ENCODE measurements around the gene KISS1R. TPM values are rescaled to one million over a fixed set of nuclear protein-coding genes. Genes with fewer than 3 reads are reported as not detected.

The KISS1R gene
- polyA plus RNA-seq, 1 donor (not counting 4 experiments of a cell fraction or from before 2014, with no cell fraction given): not detected

GRCh38 chr19:873084-873483, 44.0 kb upstream of the KISS1R start:
- dilution Hi-C loops (cut with MboI; ENCODE audit: extremely low pct_ligation_motif_present, low sequenced_read_pairs): no loop called here

GRCh38 chr19:873561-874041, 43.5 kb upstream of the KISS1R start:
- H3K9ac ChIP-seq (ENCODE audit: control insufficient read depth, extremely low read depth, insufficient read depth, low read length): no peak overlapping the region
- H3K9me3 ChIP-seq (ENCODE audit: control insufficient read depth, low read depth, low read length): no peaks in the 10 kb centered on the region
- H3K4me3 ChIP-seq (ENCODE audit: control insufficient read depth in 2 of 3, extremely low read depth in 1 of 3, insufficient read depth in 2 of 3, low read depth in 1 of 3, low read length in 3 of 3): no peak overlapping the region
- peak overlapping the region; percentile 36 for H3K27ac ChIP-seq (ENCODE audit: control insufficient read depth, insufficient read depth, low read length)
- no peaks in the 10 kb centered on the region for H3K27me3 ChIP-seq (ENCODE audit: control insufficient read depth, extremely low read depth, insufficient read depth, low read length)
- no peak for TF ChIP-seq EZH2 (IDR thresholded peaks at IDR 0.05; ENCODE audit: low read length)
- TF ChIP-seq, protein P1, sequence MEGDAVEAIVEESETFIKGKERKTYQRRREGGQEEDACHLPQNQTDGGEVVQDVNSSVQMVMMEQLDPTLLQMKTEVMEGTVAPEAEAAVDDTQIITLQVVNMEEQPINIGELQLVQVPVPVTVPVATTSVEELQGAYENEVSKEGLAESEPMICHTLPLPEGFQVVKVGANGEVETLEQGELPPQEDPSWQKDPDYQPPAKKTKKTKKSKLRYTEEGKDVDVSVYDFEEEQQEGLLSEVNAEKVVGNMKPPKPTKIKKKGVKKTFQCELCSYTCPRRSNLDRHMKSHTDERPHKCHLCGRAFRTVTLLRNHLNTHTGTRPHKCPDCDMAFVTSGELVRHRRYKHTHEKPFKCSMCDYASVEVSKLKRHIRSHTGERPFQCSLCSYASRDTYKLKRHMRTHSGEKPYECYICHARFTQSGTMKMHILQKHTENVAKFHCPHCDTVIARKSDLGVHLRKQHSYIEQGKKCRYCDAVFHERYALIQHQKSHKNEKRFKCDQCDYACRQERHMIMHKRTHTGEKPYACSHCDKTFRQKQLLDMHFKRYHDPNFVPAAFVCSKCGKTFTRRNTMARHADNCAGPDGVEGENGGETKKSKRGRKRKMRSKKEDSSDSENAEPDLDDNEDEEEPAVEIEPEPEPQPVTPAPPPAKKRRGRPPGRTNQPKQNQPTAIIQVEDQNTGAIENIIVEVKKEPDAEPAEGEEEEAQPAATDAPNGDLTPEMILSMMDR (optimal IDR thresholded peaks at IDR 0.05 in 1 of 3, IDR thresholded peaks at IDR 0.05 in 1 of 3, conservative IDR thresholded peaks at IDR 0.05 in 1 of 3; ENCODE audit: extremely low read depth in 1 of 3, insufficient read depth in 2 of 3, low read length in 3 of 3): no peak
- dilution Hi-C loops (cut with MboI; ENCODE audit: extremely low pct_ligation_motif_present, low sequenced_read_pairs): no loop called here
- no peaks in the 10 kb centered on the region for H4K20me1 ChIP-seq (ENCODE audit: control insufficient read depth, extremely low read depth, insufficient read depth, low read length)
- H3K4me1 ChIP-seq (ENCODE audit: control insufficient read depth, extremely low read depth, insufficient read depth, low read length): peaks cover 25% of the 10 kb centered on the region
- DNase-seq (ENCODE audit: low read depth, low spot score) (no peak), FAIRE-seq (no peak)
- no peak overlapping the region for H2AFZ ChIP-seq (ENCODE audit: control insufficient read depth, low read length)
- H3K9me1 ChIP-seq (ENCODE audit: control insufficient read depth, extremely low read depth, insufficient read depth, low read length): no peaks in the 10 kb centered on the region
- no peak overlapping the region for H3K4me2 ChIP-seq (ENCODE audit: control insufficient read depth, extremely low read depth, insufficient read depth, low read depth, low read length)
- no peaks in the 10 kb centered on the region for H3K79me2 ChIP-seq (ENCODE audit: control insufficient read depth, insufficient read depth, low read length)
- H3K36me3 ChIP-seq (ENCODE audit: control insufficient read depth in 2 of 2, extremely low read depth in 1 of 2, insufficient read depth in 2 of 2, low read length in 2 of 2): peaks cover 12 to 25% of the 10 kb centered on the region in 2 experiments

More at GRCh38 chr19:873084-873483, 44.0 kb upstream of the KISS1R start:
- Histone ChIP-seq H3K4me1 (ENCODE audit: control insufficient read depth, extremely low read depth, insufficient read depth, low read length) (peaks cover 25% of the 10 kb centered on the region), H3K79me2 (ENCODE audit: control insufficient read depth, insufficient read depth, low read length) (no peaks in the 10 kb centered on the region), H3K9me3 (ENCODE audit: control insufficient read depth, low read depth, low read length) (no peaks in the 10 kb centered on the region), H3K36me3 (ENCODE audit: control insufficient read depth in 2 of 2, extremely low read depth in 1 of 2, insufficient read depth in 2 of 2, low read length in 2 of 2) (peaks cover 15 to 30% of the 10 kb centered on the region in 2 experiments), H3K9ac (ENCODE audit: control insufficient read depth, extremely low read depth, insufficient read depth, low read length) (no peak overlapping the region), H3K27ac (ENCODE audit: control insufficient read depth, insufficient read depth, low read length) (no peak overlapping the region), H2AFZ (ENCODE audit: control insufficient read depth, low read length) (no peak overlapping the region), H3K27me3 (ENCODE audit: control insufficient read depth, extremely low read depth, insufficient read depth, low read length) (no peaks in the 10 kb centered on the region), H3K4me2 (ENCODE audit: control insufficient read depth, extremely low read depth, insufficient read depth, low read depth, low read length) (no peak overlapping the region), H3K4me3 (ENCODE audit: control insufficient read depth in 2 of 3, extremely low read depth in 1 of 3, insufficient read depth in 2 of 3, low read depth in 1 of 3, low read length in 3 of 3) (no peak overlapping the region), H4K20me1 (ENCODE audit: control insufficient read depth, extremely low read depth, insufficient read depth, low read length) (no peaks in the 10 kb centered on the region), H3K9me1 (ENCODE audit: control insufficient read depth, extremely low read depth, insufficient read depth, low read length) (no peaks in the 10 kb centered on the region)
- TF ChIP-seq, protein P1 (optimal IDR thresholded peaks at IDR 0.05 in 1 of 3, IDR thresholded peaks at IDR 0.05 in 1 of 3, conservative IDR thresholded peaks at IDR 0.05 in 1 of 3; ENCODE audit: extremely low read depth in 1 of 3, insufficient read depth in 2 of 3, low read length in 3 of 3): no peak
- FAIRE-seq (no peak), DNase-seq (ENCODE audit: low read depth, low spot score) (peak; percentile 86)
